ENCODE data around the gene DNAJC17.

DNAJC17 gene

DNA sequence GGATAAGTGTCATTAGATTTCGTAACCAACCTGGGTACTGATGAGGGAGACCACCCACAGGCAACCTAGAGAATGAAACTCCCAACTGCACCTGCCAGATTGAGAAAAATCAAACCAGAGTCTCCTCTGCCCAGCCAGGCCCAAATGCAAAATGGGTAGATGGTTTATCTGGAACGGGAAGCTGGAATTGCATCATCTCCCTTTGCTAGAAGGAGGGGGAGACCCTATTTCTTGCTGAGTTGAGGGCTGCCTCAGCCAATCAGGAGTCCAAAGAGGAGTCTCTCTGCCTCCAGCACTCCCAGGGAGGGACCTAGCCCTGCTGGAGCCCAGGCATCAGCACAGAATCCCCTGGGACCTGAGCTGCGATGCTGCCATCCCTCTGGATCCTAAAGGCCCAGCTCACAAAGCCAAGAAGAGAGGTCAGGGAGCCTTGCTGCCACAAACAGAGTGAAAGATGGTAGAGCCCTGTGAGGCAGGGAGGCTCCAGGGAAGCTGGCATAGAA lies 60.3 kb downstream of the DNAJC17 start:
- TF ChIP-seq, protein P1, sequence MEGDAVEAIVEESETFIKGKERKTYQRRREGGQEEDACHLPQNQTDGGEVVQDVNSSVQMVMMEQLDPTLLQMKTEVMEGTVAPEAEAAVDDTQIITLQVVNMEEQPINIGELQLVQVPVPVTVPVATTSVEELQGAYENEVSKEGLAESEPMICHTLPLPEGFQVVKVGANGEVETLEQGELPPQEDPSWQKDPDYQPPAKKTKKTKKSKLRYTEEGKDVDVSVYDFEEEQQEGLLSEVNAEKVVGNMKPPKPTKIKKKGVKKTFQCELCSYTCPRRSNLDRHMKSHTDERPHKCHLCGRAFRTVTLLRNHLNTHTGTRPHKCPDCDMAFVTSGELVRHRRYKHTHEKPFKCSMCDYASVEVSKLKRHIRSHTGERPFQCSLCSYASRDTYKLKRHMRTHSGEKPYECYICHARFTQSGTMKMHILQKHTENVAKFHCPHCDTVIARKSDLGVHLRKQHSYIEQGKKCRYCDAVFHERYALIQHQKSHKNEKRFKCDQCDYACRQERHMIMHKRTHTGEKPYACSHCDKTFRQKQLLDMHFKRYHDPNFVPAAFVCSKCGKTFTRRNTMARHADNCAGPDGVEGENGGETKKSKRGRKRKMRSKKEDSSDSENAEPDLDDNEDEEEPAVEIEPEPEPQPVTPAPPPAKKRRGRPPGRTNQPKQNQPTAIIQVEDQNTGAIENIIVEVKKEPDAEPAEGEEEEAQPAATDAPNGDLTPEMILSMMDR (IDR thresholded peaks at IDR 0.05; ENCODE audit: extremely low read depth, insufficient read depth, missing control alignments): no peak
- in situ Hi-C loops (cut with MboI; ENCODE audit: low pct_unique_long_range_greater_than_20kb, low sequenced_read_pairs, unreplicated experiment): no loop called here
- DNase-seq (ENCODE audit: low spot score): no peak

GRCh38 chr15:40744815-40745152 lies 62.5 kb downstream of the DNAJC17 start:
- TF ChIP-seq, protein P1 (IDR thresholded peaks at IDR 0.05; ENCODE audit: extremely low read depth, insufficient read depth, missing control alignments): no peak
- in situ Hi-C loops (cut with MboI; ENCODE audit: low pct_unique_long_range_greater_than_20kb, low sequenced_read_pairs, unreplicated experiment): no loop called here
- DNase-seq (ENCODE audit: low spot score): no peak

DNA sequence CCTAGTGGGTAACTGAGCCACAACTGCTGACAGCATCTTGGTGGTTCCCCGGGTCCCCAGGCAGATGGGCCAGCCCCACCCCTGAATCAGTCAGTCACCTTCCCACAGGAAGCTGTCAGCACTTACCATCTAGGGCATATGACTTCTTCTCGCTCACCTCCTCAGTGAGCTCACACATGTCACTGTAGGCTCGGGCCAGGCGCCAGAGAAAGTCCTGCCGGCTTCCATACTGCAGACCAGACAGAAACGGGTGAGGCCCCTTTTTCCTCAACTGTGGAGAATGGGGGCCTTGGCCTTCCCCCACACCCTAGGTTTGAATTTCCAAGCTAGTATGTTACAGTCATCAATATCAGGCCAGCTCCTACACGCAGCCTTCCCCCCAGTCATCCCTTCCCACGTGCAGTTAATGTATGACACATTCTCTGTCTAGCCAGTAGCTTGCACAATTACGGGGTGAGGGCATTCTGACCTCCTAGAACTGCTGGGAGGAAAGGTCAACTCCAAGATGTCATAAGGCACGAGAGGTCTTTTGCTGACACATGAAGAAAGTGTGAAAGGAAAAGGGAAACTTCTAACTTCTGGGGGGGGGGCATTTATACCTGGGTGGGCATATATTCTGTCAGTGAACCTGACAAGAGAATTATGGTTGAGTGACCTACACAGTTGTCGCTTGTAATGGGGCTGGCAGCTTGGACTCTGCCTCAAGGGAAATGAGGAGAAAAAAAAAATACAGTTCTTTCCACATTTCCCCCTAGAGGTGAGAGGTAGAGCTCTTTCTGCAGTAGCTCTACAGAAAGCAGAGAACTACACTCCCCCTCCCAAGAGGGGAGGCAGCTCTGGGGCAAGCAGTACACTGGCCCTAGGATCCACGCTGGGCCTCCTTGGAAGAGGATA lies 63.1 kb downstream of the DNAJC17 start:
- TF ChIP-seq, protein P1 (IDR thresholded peaks at IDR 0.05; ENCODE audit: extremely low read depth, insufficient read depth, missing control alignments): no peak
- in situ Hi-C loops (cut with MboI; ENCODE audit: low pct_unique_long_range_greater_than_20kb, low sequenced_read_pairs, unreplicated experiment): no loop called here
- no peak for DNase-seq (ENCODE audit: low spot score)

DNA sequence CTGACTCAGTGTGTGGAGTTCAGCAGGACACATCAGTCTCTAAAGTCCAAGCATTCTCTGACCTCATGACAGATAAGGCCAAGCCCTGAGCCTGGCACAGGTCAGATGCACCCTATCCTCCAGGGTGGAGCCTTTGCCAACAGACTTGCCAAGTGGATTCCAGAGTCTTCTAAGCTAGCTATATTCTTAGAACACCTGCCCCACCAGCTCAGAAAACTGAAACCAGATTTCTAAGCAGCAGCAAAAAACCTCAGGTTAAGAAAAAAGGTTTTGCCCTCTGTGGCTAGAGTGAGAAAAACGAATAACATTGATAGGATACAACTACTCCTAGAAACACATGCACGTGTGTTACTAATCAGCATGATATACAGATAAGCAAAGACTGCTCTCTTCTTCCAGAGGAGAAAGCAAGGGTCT lies 63.8 kb downstream of the DNAJC17 start:
- no peak for DNase-seq (ENCODE audit: low spot score)
- in situ Hi-C loops (cut with MboI; ENCODE audit: low pct_unique_long_range_greater_than_20kb, low sequenced_read_pairs, unreplicated experiment): no loop called here
- TF ChIP-seq, protein P1 (IDR thresholded peaks at IDR 0.05; ENCODE audit: extremely low read depth, insufficient read depth, missing control alignments): no peak

DNA sequence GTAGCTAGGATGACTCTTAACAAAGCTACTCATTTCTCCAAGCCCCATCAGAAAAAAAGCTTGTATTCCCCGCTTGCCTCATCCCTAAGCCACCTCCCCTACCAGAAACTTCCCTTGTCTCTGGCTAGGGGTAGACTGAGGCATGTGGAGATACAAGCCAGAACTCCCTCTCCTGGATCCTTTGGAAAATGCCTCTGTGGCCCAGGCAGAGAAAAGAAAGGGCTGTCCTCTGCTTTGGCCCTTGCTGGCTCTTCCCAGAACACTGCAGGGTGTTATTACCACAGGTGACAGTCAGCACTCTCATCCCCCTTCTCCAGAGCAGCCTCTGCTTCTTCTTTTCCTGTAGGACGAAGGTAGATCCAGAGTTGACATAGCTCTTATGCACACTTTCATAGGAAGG lies 67.4 kb downstream of the DNAJC17 start:
- DNase-seq (ENCODE audit: low spot score): no peak
- in situ Hi-C loops (cut with MboI; ENCODE audit: low pct_unique_long_range_greater_than_20kb, low sequenced_read_pairs, unreplicated experiment): no loop called here
- TF ChIP-seq, protein P1 (IDR thresholded peaks at IDR 0.05; ENCODE audit: extremely low read depth, insufficient read depth, missing control alignments): no peak

DNA sequence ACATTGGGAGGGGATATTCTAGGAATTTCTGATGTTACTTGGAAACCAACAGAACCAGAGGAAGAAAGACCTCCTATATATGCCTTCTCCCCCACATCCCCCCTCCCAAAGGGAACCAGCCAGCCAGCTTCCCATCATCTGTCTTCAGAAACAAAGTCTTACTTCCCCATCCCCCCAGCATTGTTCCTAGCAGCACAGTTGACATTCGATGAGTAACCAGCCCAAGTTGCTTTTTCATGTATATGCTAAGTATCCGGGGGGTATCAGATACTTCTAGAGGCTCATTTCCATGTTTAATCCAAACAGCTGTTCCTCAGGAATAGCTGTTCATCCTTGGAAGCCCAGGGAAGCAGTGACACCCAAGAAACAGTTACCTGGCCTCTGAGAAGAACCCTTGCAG lies 68.2 kb downstream of the DNAJC17 start:
- in situ Hi-C loops (cut with MboI; ENCODE audit: low pct_unique_long_range_greater_than_20kb, low sequenced_read_pairs, unreplicated experiment): no loop called here
- no peak for DNase-seq (ENCODE audit: low spot score)
- TF ChIP-seq, protein P1 (IDR thresholded peaks at IDR 0.05; ENCODE audit: extremely low read depth, insufficient read depth, missing control alignments): no peak
